Muscle of leg (tissue), 11 donors: ENCODE data around the gene TEX26. TPM values are rescaled to one million over a fixed set of nuclear protein-coding genes. Genes with fewer than 3 reads are reported as not detected.

Source experiments
- DNase-seq: peaks from one replicate; pipeline ENCODE4 v3.0.0; 2013
- H3K27ac ChIP-seq: one replicate; pipeline ENCODE4 v1.5.1; 2013; ENCODE audit warnings: mild to moderate bottlenecking, low read length, control low read depth
- H3K27me3 ChIP-seq: one replicate; pipeline ENCODE4 v1.6.1; 2013; ENCODE audit warnings: low read length; ENCODE audit not compliant: control insufficient read depth, insufficient read depth
- H3K36me3 ChIP-seq: one replicate; pipeline ENCODE4 v1.6.1; 2013; ENCODE audit warnings: low read length; ENCODE audit not compliant: control insufficient read depth, insufficient read depth
- H3K4me1 ChIP-seq: one replicate; pipeline ENCODE4 v1.6.1; 2013; ENCODE audit warnings: low read length; ENCODE audit not compliant: control insufficient read depth, insufficient read depth
- H3K4me3 ChIP-seq: one replicate; pipeline ENCODE4 v1.5.1; 2013; ENCODE audit warnings: low read length, control low read depth
- H3K9me3 ChIP-seq: replicated peaks from 2 replicates; pipeline ENCODE4 v1.6.1; 2013; ENCODE audit warnings: low read depth, low read length; ENCODE audit not compliant: control insufficient read depth
- WGBS: methylation state at CpG from one replicate; pipeline ENCODE4 v1.1.5; 2013; ENCODE audit warnings: missing lambda C conversion rate; ENCODE audit not compliant: insufficient coverage; 5-methylcytosine and 5-hydroxymethylcytosine counted together
- polyA plus RNA-seq, 8 donors: library from polyadenylated mRNA; unstranded; fragments of 120-200 nt; gene quantifications; one replicate each; pipeline versions ENCODE4 v1.2.1 to v1.2.3, GENCODE V29; 2013; ENCODE audit warnings: inconsistent platforms in 1 of 8, low replicate concordance in 1 of 8; ENCODE audit not compliant: insufficient read length in 8 of 8, insufficient read depth in 1 of 8
- total RNA-seq: library from RNA; stranded (reverse); fragments of 120-200 nt; gene quantifications from one replicate; pipeline ENCODE4 v1.2.4, GENCODE V29; 2013

The TEX26 gene
- total and polyA plus RNA-seq, 9 donors, result 0.09 to 0.34 (median 0.29) TPM; not detected in 2

- H3K9me3 ChIP-seq, result no peaks in the 10 kb centered on the region
- no peak overlapping the region for H3K27ac ChIP-seq
- H3K4me3 ChIP-seq, result no peak overlapping the region
- no CpG with 5 or more reads among the region's 7 CpGs for WGBS
- no peaks in the 10 kb centered on the region for H3K4me1 ChIP-seq
- peaks cover 2% of the 10 kb centered on the region for H3K27me3 ChIP-seq
- no peaks in the 10 kb centered on the region for H3K36me3 ChIP-seq
- no peak for DNase-seq
Measured at GRCh38 chr13:30991922-30992321, 59.5 kb downstream of the TEX26 start.

- peaks cover 2% of the 10 kb centered on the region for H3K27me3 ChIP-seq
- WGBS, result no CpG with 5 or more reads among the region's 1 CpG
Measured at GRCh38 chr13:30995331-30995730, 62.9 kb downstream of the TEX26 start.

GRCh38 chr13:30997697-30998096 lies 65.2 kb downstream of the TEX26 start:
- Histone ChIP-seq H3K36me3 (no peaks in the 10 kb centered on the region), H3K4me3 (no peak overlapping the region), H3K27me3 (peaks cover 3% of the 10 kb centered on the region), H3K27ac (no peak overlapping the region), H3K9me3 (no peaks in the 10 kb centered on the region), H3K4me1 (no peaks in the 10 kb centered on the region)
- 33% methylated on average over 2 of the region's 2 CpGs for WGBS
- DNase-seq, result no peak

More at GRCh38 chr13:30995331-30995730, 62.9 kb downstream of the TEX26 start:
- no peak overlapping the region for H3K27ac ChIP-seq
- no peaks in the 10 kb centered on the region for H3K9me3 ChIP-seq
- no peak overlapping the region for H3K4me3 ChIP-seq
- no peaks in the 10 kb centered on the region for H3K36me3 ChIP-seq
- no peak for DNase-seq
- H3K4me1 ChIP-seq, result no peaks in the 10 kb centered on the region

GRCh38 chr13:30998136-30999088 lies 66.0 kb downstream of the TEX26 start:
- 33% methylated on average over 4 of the region's 8 CpGs for WGBS
- Histone ChIP-seq H3K4me3 (no peak overlapping the region), H3K4me1 (no peaks in the 10 kb centered on the region), H3K27me3 (peaks cover 2% of the 10 kb centered on the region), H3K27ac (no peak overlapping the region), H3K36me3 (no peaks in the 10 kb centered on the region), H3K9me3 (no peaks in the 10 kb centered on the region)
- DNase-seq, result peak; percentile 65

- Histone ChIP-seq H3K9me3 (no peaks in the 10 kb centered on the region), H3K27ac (no peak overlapping the region), H3K4me1 (no peaks in the 10 kb centered on the region), H3K27me3 (peaks cover 2% of the 10 kb centered on the region), H3K4me3 (no peak overlapping the region), H3K36me3 (no peaks in the 10 kb centered on the region)
- WGBS, result 72% methylated on average over 3 of the region's 3 CpGs
- DNase-seq, result no peak
Measured at GRCh38 chr13:31000889-31001288, 68.4 kb downstream of the TEX26 start.

- no peak overlapping the region for H3K27ac ChIP-seq
- H3K4me3 ChIP-seq, result no peak overlapping the region
- H3K4me1 ChIP-seq, result no peaks in the 10 kb centered on the region
- H3K9me3 ChIP-seq, result no peaks in the 10 kb centered on the region
- no peaks in the 10 kb centered on the region for H3K36me3 ChIP-seq
- DNase-seq, result no peak
- peaks cover 2% of the 10 kb centered on the region for H3K27me3 ChIP-seq
- WGBS, result no CpG with 5 or more reads among the region's 2 CpGs
Measured at GRCh38 chr13:31001647-31002046, 69.2 kb downstream of the TEX26 start.

GRCh38 chr13:31005066-31005465 lies 72.6 kb downstream of the TEX26 start:
- Histone ChIP-seq H3K4me1 (no peaks in the 10 kb centered on the region), H3K4me3 (no peak overlapping the region), H3K27ac (no peak overlapping the region), H3K36me3 (no peaks in the 10 kb centered on the region), H3K27me3 (peaks cover 4% of the 10 kb centered on the region), H3K9me3 (no peaks in the 10 kb centered on the region)
- DNase-seq, result no peak
- 94% methylated on average over 23 of the region's 23 CpGs for WGBS

- H3K4me1 ChIP-seq, result no peaks in the 10 kb centered on the region
- WGBS, result 84% methylated on average over 2 of the region's 4 CpGs
- no peaks in the 10 kb centered on the region for H3K9me3 ChIP-seq
- no peak for DNase-seq
- no peaks in the 10 kb centered on the region for H3K36me3 ChIP-seq
- H3K4me3 ChIP-seq, result no peak overlapping the region
- peaks cover 4% of the 10 kb centered on the region for H3K27me3 ChIP-seq
- no peak overlapping the region for H3K27ac ChIP-seq
Measured at GRCh38 chr13:31007417-31007816, 75.0 kb downstream of the TEX26 start.

GRCh38 chr13:31008400-31009115 lies 76.1 kb downstream of the TEX26 start:
- WGBS, result no CpG with 5 or more reads among the region's 7 CpGs
- Histone ChIP-seq H3K27me3 (peaks cover 4% of the 10 kb centered on the region), H3K9me3 (no peaks in the 10 kb centered on the region), H3K4me3 (no peak overlapping the region), H3K4me1 (no peaks in the 10 kb centered on the region), H3K27ac (no peak overlapping the region), H3K36me3 (no peaks in the 10 kb centered on the region)
- DNase-seq, result no peak

- no peaks in the 10 kb centered on the region for H3K4me1 ChIP-seq
- H3K9me3 ChIP-seq, result no peaks in the 10 kb centered on the region
- H3K27me3 ChIP-seq, result peaks cover 4% of the 10 kb centered on the region
- H3K27ac ChIP-seq, result no peak overlapping the region
- no peak overlapping the region for H3K4me3 ChIP-seq
- H3K36me3 ChIP-seq, result no peaks in the 10 kb centered on the region
- 58% methylated on average over 3 of the region's 5 CpGs for WGBS
- peak; percentile 51 for DNase-seq
Measured at GRCh38 chr13:31009166-31009565, 76.7 kb downstream of the TEX26 start.
